Stimulated activated CD4-positive, alpha-beta T cell treated with anti-CD3 and anti-CD28 coated beads, Interleukin-15, amount 100 ng/mL, for 24 hours (primary cell): ENCODE data around the gene ALOXE3.

ENCODE experiments used
- DNase-seq: peaks from one replicate; pipeline ENCODE4 v3.0.0-alpha.2; 2020

Gene ALOXE3

GRCh38 chr17:8141741-8142140, 23.4 kb upstream of the ALOXE3 start:
- DNase-seq: no peak

- DNase-seq: no peak
Observed at GRCh38 chr17:8141045-8141444, 22.7 kb upstream of the ALOXE3 start.

DNA sequence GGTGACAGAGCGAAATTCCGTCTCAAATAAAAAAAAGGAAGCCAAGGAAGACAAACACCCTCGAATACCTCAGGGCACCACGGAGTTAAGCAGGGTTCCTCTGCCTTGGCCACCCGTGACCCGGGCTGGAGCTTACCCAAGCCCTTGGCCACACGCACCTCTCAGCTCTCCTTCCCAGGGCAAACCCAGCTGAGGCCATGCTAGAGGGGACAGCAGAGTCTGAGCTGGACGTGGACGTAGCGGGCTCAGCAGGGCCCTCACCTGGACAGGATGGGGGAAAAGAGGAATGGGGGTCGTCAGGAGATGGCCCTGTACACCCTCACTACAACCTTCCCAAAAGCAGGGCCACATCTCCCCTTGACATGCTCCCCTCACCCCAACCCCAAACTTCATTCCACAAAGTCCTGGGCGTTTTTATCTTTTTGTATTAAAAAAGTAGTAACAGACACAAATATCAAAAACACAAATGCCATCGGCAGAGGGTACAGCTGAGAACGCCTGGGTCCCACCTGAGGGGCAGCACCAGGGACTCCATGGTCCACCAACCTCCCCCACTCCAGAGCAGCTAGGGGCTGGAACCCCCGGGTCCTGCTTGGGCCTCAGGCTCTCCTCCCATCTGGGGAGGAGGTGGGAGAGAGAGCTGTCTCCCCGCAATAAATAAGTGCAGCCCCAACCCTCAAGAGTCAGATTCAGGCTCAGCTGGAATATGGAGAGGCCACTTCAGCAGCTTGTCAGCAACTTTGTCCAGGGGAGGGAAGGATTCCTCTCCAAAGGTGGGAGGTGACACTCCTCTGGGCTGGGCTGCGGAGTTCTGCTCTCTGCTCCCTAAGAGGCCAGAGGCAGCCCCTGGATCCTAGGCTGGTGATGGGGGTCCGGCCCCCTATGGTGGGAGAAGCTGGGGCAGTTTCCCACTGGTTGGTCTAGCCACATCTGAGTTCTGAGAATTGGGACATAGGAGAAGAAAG, 22.0 kb upstream of the ALOXE3 start:
- no peak for DNase-seq

DNA sequence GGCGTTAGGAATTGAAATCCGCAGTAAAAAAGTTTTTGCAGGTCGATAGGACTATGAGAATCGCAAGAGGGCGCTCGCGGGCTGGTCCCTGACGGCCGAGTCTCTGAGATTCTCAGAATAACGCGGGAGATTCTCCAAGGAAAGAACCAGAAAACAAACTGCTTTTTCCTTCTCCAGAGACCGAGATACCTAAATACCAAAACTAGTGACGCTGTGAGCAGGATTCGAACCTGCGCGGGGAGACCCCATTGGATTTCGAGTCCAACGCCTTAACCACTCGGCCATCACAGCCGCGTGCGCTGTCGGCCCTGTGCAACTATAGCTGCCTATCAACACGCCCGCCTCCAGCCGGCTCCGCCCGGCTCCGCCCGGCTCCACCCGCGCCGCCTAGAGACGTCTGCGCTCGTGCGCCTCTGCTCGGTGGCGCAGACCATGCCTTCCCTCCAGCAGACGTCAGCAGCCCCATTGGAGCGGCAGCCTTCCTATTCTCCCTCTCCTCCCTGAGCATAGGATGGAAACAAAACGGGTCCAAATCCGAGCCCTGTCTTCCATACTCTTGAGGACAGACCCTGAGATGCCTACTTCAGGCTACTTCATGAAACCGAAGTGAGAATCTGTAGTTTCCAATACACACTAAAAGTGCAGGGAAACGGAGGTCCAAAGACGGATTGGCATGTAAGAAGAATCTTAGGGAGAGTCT, 20.5 kb upstream of the ALOXE3 start:
- peak; percentile 96 for DNase-seq

DNA sequence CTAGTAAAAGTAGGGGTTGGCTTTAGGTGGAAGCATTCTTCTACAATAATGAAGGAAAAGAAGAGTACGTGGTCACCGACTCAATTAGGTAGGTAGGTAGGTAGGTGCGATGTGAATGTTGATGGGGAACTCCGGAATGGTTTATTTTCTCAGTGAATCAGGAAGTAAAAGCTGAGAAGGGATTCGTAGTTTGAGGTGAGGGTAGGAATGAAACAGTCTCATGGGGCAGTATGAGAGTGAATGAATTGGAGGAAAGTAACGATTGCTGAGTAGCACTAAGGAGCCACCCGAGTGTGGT, 20.0 kb upstream of the ALOXE3 start:
- DNase-seq: no peak

- no peak for DNase-seq
Observed at GRCh38 chr17:8137645-8138373, 19.5 kb upstream of the ALOXE3 start.

DNA sequence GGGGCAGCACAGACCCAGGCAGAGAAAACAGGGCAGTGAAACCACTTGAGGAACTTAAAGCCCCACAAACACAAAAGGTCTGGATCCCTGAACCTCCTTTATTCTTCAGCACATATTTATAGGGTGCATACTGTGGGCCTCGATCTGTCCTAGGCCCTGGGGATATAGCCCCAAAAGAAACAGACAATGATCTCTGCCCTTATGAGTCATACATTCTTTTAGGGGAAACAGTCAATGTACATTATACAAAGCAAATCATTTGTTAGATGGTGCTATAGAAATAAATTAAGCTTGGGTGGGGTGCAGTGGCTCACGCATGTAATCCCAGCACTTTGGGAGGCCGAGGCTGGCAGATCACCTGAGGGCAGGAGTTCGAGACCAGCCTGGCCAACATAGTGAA, 15.6 kb upstream of the ALOXE3 start:
- DNase-seq: no peak

- no peak for DNase-seq
Observed at GRCh38 chr17:8133399-8133798, 15.1 kb upstream of the ALOXE3 start.

GRCh38 chr17:8131844-8132441, 13.6 kb upstream of the ALOXE3 start:
- no peak for DNase-seq

GRCh38 chr17:8128125-8128784, 9.9 kb upstream of the ALOXE3 start:
- DNase-seq: no peak

DNA sequence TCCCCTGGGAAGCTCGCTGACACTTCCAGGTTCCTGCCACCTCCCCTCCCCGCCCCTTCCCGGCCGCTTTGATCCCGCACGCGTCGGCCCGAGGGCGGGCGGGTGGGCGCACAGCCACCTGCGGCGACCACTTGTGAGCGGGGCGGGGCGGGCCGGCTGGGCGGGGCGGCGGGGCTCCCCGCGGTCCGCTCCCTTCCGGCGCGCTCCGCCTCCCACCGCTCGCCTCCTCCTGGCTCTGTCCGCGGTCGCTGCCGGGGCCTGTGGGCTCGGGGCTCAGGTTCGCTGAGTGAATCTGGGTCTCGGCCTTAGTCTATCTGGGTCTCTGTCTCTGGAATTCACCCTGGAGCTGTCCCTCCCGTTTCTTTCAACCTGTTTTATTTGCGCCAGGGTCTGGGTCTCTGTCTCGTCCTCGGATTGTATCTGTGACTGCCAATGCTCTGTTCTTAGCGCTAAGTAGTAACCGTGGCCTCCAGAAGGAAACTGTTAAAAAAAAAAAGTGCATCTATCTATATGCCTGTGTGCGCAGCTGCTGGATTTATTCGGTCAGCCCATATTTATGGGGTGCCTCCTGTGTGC, 8.3 kb upstream of the ALOXE3 start:
- DNase-seq: peak; percentile 73

- DNase-seq: no peak
Observed at GRCh38 chr17:8125947-8126490, 7.7 kb upstream of the ALOXE3 start.

DNA sequence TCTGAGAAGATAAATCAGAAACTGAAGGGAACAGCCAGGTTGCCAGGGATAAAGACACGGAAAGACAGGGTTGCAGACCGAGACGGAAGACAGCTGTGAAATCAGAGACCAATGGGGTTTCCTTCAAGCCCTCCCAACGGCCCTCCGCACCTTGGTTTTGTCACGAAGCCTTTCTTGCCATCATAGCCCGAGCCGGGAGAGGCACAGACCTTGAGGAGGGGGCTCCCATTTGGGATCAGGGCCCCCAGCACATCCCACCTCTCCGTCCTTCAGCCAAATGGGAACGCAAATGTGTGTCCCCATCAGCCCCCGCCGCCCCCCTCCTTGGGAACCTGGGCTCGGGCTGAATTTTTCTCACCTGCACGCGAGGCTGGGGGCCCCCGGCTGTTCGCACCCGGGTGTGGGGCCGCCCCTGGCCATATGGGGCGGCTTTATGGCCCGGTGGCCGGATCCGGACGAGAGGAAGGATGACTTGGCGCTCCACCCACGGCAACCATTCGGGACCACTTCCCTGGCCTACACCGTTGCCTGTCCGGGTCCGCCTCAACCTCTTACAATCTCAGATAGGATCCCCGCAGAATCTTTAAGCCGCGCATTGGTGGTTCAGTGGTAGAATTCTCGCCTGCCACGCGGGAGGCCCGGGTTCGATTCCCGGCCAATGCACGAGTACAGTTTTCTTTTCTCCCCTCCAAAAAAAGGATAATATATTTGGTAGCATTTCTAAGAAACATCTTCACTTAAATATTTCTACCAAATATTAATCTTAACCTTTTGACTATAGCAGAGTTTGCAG, 7.0 kb upstream of the ALOXE3 start:
- DNase-seq: peak; percentile 90

GRCh38 chr17:8124350-8125153, 6.2 kb upstream of the ALOXE3 start:
- peak; percentile 44 for DNase-seq

GRCh38 chr17:8123695-8124349, 5.5 kb upstream of the ALOXE3 start, which contains the start of gene HES7:
HES7 (minus strand) TSS chr17:8124106; CDS start chr17:8124084, 22 bp downstream.
- DNase-seq: peak; percentile 32

DNA sequence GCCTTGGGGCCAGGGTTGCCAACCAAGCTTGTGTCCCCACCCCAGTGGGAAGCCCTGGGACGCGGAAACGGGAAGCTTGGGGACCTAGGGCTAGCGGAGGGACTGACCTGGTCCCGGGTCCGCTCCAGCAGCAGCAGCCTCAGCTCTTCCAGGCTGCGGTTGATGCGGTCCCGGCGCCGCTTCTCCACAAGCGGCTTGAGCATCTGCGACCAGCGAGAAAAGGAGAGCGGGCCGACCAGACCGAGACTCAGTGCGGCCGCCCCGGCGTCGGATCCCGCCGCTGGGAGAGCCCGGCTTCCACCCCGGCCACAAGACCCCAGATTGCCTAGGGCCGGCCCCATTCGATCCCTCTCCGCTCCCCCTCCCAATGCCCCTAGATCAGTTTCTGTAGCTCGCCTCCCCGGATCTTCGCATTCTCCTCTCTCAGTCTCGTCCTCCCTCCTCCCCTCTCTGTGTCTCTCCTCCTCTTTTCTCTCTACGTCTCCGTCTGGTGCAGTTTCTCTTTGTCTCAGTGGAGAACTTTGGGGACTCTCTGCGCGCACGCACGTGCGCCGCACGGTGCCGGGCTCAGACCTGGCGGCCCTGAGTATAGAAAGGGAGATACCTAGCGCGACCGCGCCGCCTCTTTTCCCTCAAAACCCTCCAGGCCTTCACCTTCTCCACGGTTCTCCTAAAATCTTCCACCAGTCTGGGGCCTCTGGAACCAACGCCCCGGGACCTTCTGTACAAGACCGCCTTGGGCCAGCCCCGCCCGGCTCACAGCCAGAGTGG, 4.8 kb upstream of the ALOXE3 start:
- peak; percentile 66 for DNase-seq

GRCh38 chr17:8122422-8122923, 4.2 kb upstream of the ALOXE3 start:
- DNase-seq: peak; percentile 46

- DNase-seq: peak; percentile 78
Observed at GRCh38 chr17:8121681-8122421, 3.5 kb upstream of the ALOXE3 start.
